SK-N-SH (cell line): Measurements from ENCODE around the gene ZCCHC13. TPM values are rescaled to one million over a fixed set of nuclear protein-coding genes. Genes with fewer than 3 reads are reported as not detected.

Experiments used
- CTCF ChIA-PET: fragments of 300-600, 350-600 bp; formaldehyde crosslinking; extraction: SDS; loops from one replicate; lab custom pipeline; 2021; lab: Yijun Ruan, JAX
- POLR2A ChIA-PET: fragments of 350-600 bp; sonication (Branson Sonifier 250); formaldehyde crosslinking; extraction: SDS; loops from one replicate; lab custom pipeline; 2020; ENCODE audit warnings: antibody characterized with exemption, inconsistent platforms; lab: Yijun Ruan, JAX
- DNase-seq: peaks from one replicate; pipeline ENCODE4 v3.0.0; 2012
- H2AFZ ChIP-seq: fragments of 200-600 bp; sonication (generic); 2 replicates; pipeline ENCODE4 v1.8.1; 2016; ENCODE audit warnings: antibody characterized with exemption, mild to moderate bottlenecking, low read depth
- H3F3A ChIP-seq: fragments of 200-600 bp; sonication (generic); replicated peaks from 2 replicates; pipeline ENCODE3; 2016; ENCODE audit warnings: antibody characterized with exemption, mild to moderate bottlenecking; ENCODE audit not compliant: insufficient read depth
- H3K27ac ChIP-seq, 2 experiments: fragments of 200-500 bp in 1 of 2; fragments of 200-600 bp in 1 of 2; sonication (Bioruptor generic) in 1 of 2; sonication (generic), shearing (Covaris generic) in 1 of 2; 2 replicates each; pipeline versions ENCODE4 v1.5.1 to v1.6.1; 2014 to 2016; ENCODE audit warnings: low read depth in 2 of 2, inconsistent platforms in 1 of 2, low read length in 1 of 2, mild to moderate bottlenecking in 1 of 2, mixed read lengths in 1 of 2
- H3K27me3 ChIP-seq: fragments of 200-600 bp; sonication (generic), shearing (Covaris generic); 2 replicates; pipeline ENCODE4 v1.6.1; 2016; ENCODE audit warnings: mixed run types; ENCODE audit not compliant: insufficient read depth
- H3K36me3 ChIP-seq, 2 experiments: fragments of 200-500 bp in 1 of 2; fragments of 200-600 bp in 1 of 2; sonication (Bioruptor generic) in 1 of 2; sonication (generic) in 1 of 2; replicated peaks in 1 of 2; 2 replicates each; pipeline versions ENCODE3 to v1.5.1; 2014 to 2016; ENCODE audit warnings: low read length in 1 of 2, mild to moderate bottlenecking in 1 of 2; ENCODE audit not compliant: insufficient read depth in 2 of 2, control insufficient read depth in 1 of 2
- H3K4me1 ChIP-seq, 2 experiments: fragments of 200-500 bp in 1 of 2; fragments of 200-600 bp in 1 of 2; sonication (Bioruptor generic) in 1 of 2; sonication (generic), shearing (Covaris generic) in 1 of 2; 2 replicates each; pipeline versions ENCODE4 v1.5.1 to v1.6.1; 2014 to 2016; ENCODE audit warnings: low read depth in 1 of 2, low read length in 1 of 2, mixed run types in 1 of 2; ENCODE audit not compliant: insufficient read depth in 2 of 2, control insufficient read depth in 1 of 2
- H3K4me2 ChIP-seq: fragments of 200-600 bp; sonication (generic), shearing (Covaris generic); 2 replicates; pipeline ENCODE4 v1.6.1; 2017; ENCODE audit warnings: mixed run types
- H3K4me3 ChIP-seq, 2 experiments: fragments of 200-500 bp in 1 of 2; fragments of 200-600 bp in 1 of 2; sonication (Bioruptor generic) in 1 of 2; sonication (generic), shearing (Covaris generic) in 1 of 2; 2 replicates each; pipeline versions ENCODE4 v1.5.1 to v1.8.1; 2014 to 2016; ENCODE audit warnings: low read depth in 2 of 2, inconsistent platforms in 1 of 2, low read length in 1 of 2, mild to moderate bottlenecking in 1 of 2, mixed read lengths in 1 of 2, moderate library complexity in 1 of 2
- H3K79me2 ChIP-seq: fragments of 200-600 bp; sonication (generic); 2 replicates; pipeline ENCODE4 v1.8.1; 2017; ENCODE audit warnings: mild to moderate bottlenecking; ENCODE audit not compliant: insufficient read depth
- H3K9ac ChIP-seq: fragments of 200-600 bp; sonication (generic); 2 replicates; pipeline ENCODE4 v1.6.1; 2017; ENCODE audit warnings: mixed run types
- H3K9me2 ChIP-seq: fragments of 200-600 bp; sonication (generic); 2 replicates; pipeline ENCODE4 v1.6.1; 2017; ENCODE audit warnings: mixed run types
- H3K9me3 ChIP-seq: fragments of 200-600 bp; sonication (generic); 2 replicates; pipeline ENCODE4 v1.6.1; 2017; ENCODE audit warnings: mixed run types, mild to moderate bottlenecking, moderate library complexity
- H4K20me1 ChIP-seq: fragments of 200-600 bp; sonication (generic); 2 replicates; pipeline ENCODE4 v1.6.1; 2017; ENCODE audit warnings: mild to moderate bottlenecking, mixed run types; ENCODE audit not compliant: insufficient read depth
- CHD2 ChIP-seq: fragments of 150-350 bp; IDR thresholded peaks from 2 replicates; pipeline ENCODE4 v1.6.1; 2018; ENCODE audit warnings: low read length; ENCODE audit not compliant: partially characterized antibody
- CTCF ChIP-seq: fragments of 200-600 bp; sonication (generic); IDR thresholded peaks from 2 replicates; pipeline ENCODE4 v1.6.1; 2017; ENCODE audit warnings: antibody characterized with exemption, mild to moderate bottlenecking, moderate library complexity
- ELF1 ChIP-seq: IDR thresholded peaks from 2 replicates; pipeline ENCODE4 v1.4.0; 2012
- EP300 ChIP-seq, 2 experiments: IDR thresholded peaks; 2 replicates each; pipeline versions ENCODE4 v1.4.0 to v1.6.1; 2012; ENCODE audit warnings: borderline replicate concordance in 1 of 2, low read depth in 1 of 2, low read length in 1 of 2
- EZH2phosphoT487 ChIP-seq: fragments of 200-600 bp; sonication (generic); IDR thresholded peaks from 2 replicates; pipeline ENCODE4 v1.6.1; 2017; ENCODE audit warnings: low read depth, mixed run types, mild to moderate bottlenecking, antibody characterized with exemption, moderate library complexity, borderline replicate concordance
- FOSL2 ChIP-seq: IDR thresholded peaks from 2 replicates; pipeline ENCODE4 v1.4.0; 2012; ENCODE audit warnings: low read depth, mild to moderate bottlenecking, moderate library complexity, borderline replicate concordance
- FOXM1 ChIP-seq: IDR thresholded peaks from 2 replicates; pipeline ENCODE4 v1.4.0; 2012; ENCODE audit warnings: low read depth, mild to moderate bottlenecking
- GATA2 ChIP-seq: sonication (generic); formaldehyde crosslinking; IDR thresholded peaks from 2 replicates; pipeline ENCODE4 v1.5.0; 2020; ENCODE audit warnings: mild to moderate bottlenecking, missing genetic modification reagents
- MAX ChIP-seq: IDR thresholded peaks from 2 replicates; pipeline ENCODE4 v1.4.0; 2012; ENCODE audit warnings: low read depth
- MEF2A ChIP-seq: IDR thresholded peaks from 2 replicates; pipeline ENCODE4 v1.4.0; 2012; ENCODE audit warnings: low read depth, borderline replicate concordance
- MXI1 ChIP-seq: IDR thresholded peaks from 2 replicates; pipeline ENCODE4 v1.6.1; 2012; ENCODE audit warnings: mild to moderate bottlenecking, low read depth, low read length, improper control_type of control experiment
- NFIC ChIP-seq: IDR thresholded peaks from 2 replicates; pipeline ENCODE4 v1.4.0; 2012; ENCODE audit warnings: borderline replicate concordance
- PBX3 ChIP-seq: IDR thresholded peaks from 2 replicates; pipeline ENCODE4; 2012
- POLR2AphosphoS5 ChIP-seq: IDR thresholded peaks from 2 replicates; pipeline ENCODE4 v1.6.1; 2012; ENCODE audit warnings: low read depth, low read length
- RAD21 ChIP-seq: IDR thresholded peaks from 2 replicates; pipeline ENCODE4 v1.6.1; 2012; ENCODE audit warnings: mild to moderate bottlenecking, low read length
- RCOR1 ChIP-seq: fragments of 150-350 bp; IDR thresholded peaks from 2 replicates; pipeline ENCODE4 v1.6.1; 2017; ENCODE audit warnings: antibody characterized with exemption, low read length
- REST ChIP-seq: IDR thresholded peaks from 2 replicates; pipeline ENCODE4 v1.6.1; 2012; ENCODE audit warnings: mild to moderate bottlenecking, low read depth, low read length, moderate library complexity
- RFX5 ChIP-seq: IDR thresholded peaks from 2 replicates; pipeline ENCODE4 v1.6.1; 2012; ENCODE audit warnings: mild to moderate bottlenecking, improper control_type of control experiment, low read length
- SIN3A ChIP-seq: IDR thresholded peaks from 2 replicates; pipeline ENCODE4 v1.6.1; 2012; ENCODE audit warnings: low read depth, mild to moderate bottlenecking, low read length, moderate library complexity, borderline replicate concordance
- SMC3 ChIP-seq: IDR thresholded peaks from 2 replicates; pipeline ENCODE4 v1.6.1; 2012; ENCODE audit warnings: low read depth, low read length, improper control_type of control experiment
- USF2 ChIP-seq: fragments of 150-350 bp; IDR thresholded peaks from 2 replicates; pipeline ENCODE4 v1.6.1; 2017; ENCODE audit warnings: antibody characterized with exemption, low read length, low read depth, borderline replicate concordance
- ZBTB33 ChIP-seq: IDR thresholded peaks from 2 replicates; pipeline ENCODE4 v1.4.0; 2012; ENCODE audit warnings: low read depth, borderline replicate concordance
- WGBS: methylation state at CpG from one replicate; pipeline ENCODE4 v1.1.6; 2017; ENCODE audit warnings: low lambda C conversion rate; 5-methylcytosine and 5-hydroxymethylcytosine counted together
- polyA plus RNA-seq, 3 experiments: library from polyadenylated mRNA; depleted of rRNA; stranded (reverse); fragments of >200 nt; gene quantifications; 2 replicates each; pipeline ENCODE4 v1.2.3, GENCODE V29; 2012

ZCCHC13 gene
- polyA plus RNA-seq, 1 of the 3 experiments (the other 2 are of a cell fraction) = not detected

GRCh38 chrX:74343343-74344279 is 39.6 kb downstream of the ZCCHC13 start:
- H3F3A ChIP-seq = no peaks in the 10 kb centered on the region
- 28% methylated on average over 3 of the region's 3 CpGs for WGBS
- H3K9me2 ChIP-seq = no peaks in the 10 kb centered on the region
- peak; percentile 57 for DNase-seq
- no peaks in the 10 kb centered on the region for H4K20me1 ChIP-seq
- no peaks in the 10 kb centered on the region for H3K9me3 ChIP-seq
- no peak overlapping the region for H2AFZ ChIP-seq
- no peak overlapping the region for H3K27ac ChIP-seq
- no peaks in the 10 kb centered on the region for H3K4me1 ChIP-seq
- no peak overlapping the region for H3K9ac ChIP-seq
- H3K4me3 ChIP-seq = no peak overlapping the region
- H3K4me2 ChIP-seq = no peak overlapping the region
- H3K27me3 ChIP-seq = no peaks in the 10 kb centered on the region; the same call in 1 of the 2 replicates
- POLR2A ChIA-PET = no interaction called here
- no peaks in the 10 kb centered on the region for H3K36me3 ChIP-seq
- H3K79me2 ChIP-seq = no peaks in the 10 kb centered on the region
- CTCF ChIA-PET = interaction anchor here (0.7 to 2.7 kb wide), 21 partner anchors 8 to 487 kb away, joined by 3 to 11 read pairs (median 3); no protein-coding TSS in a partner anchor
- TF ChIP-seq REST = no peak
- TF ChIP-seq RFX5 = no peak
- no peak for TF ChIP-seq ZBTB33
- TF ChIP-seq POLR2AphosphoS5 = no peak
- no peak for TF ChIP-seq CHD2
- no peak for TF ChIP-seq MEF2A
- TF ChIP-seq ELF1 = 0 out of 2 replicates have a peak, but pooled peaks have one; percentile 10
- TF ChIP-seq SIN3A = no peak
- no peak for TF ChIP-seq GATA2
- TF ChIP-seq FOXM1 = no peak
- TF ChIP-seq MXI1 = no peak
- no peak for TF ChIP-seq USF2
- TF ChIP-seq SMC3 = peak; percentile 64; the same call in 1 of the 2 replicates
- no peak for TF ChIP-seq EP300 (IDR thresholded peaks at IDR 0.05; ENCODE audit: borderline replicate concordance in 1 of 2, low read depth in 1 of 2, low read length in 1 of 2)
- no peak for TF ChIP-seq PBX3
- TF ChIP-seq MAX = no peak
- peak; percentile 89 for TF ChIP-seq NFIC
- peak; percentile 84 for TF ChIP-seq RAD21
- TF ChIP-seq RCOR1 = no peak
- TF ChIP-seq CTCF = peak; percentile 76
- no peak for TF ChIP-seq EZH2phosphoT487
- TF ChIP-seq FOSL2 = 0 out of 2 replicates have a peak, but pooled peaks have one; percentile 15
